HFF-Myc (cell line): ENCODE data around the gene MXD4.

Experiments used
- DNase-seq: peaks from one replicate; pipeline ENCODE4 v3.0.0-alpha.2; 2011; ENCODE audit warnings: low read depth; ENCODE audit errors: extremely low read depth
- H3K4me3 ChIP-seq: replicated peaks from 2 replicates; pipeline ENCODE4 v1.5.1; 2011; ENCODE audit warnings: low read depth, mild to moderate bottlenecking, control low read depth, low read length
- CTCF ChIP-seq: IDR thresholded peaks from 2 replicates; pipeline ENCODE4 v1.5.1; 2012; ENCODE audit warnings: mild to moderate bottlenecking, low read depth, low read length, control low read depth; ENCODE audit errors: missing control alignments

The MXD4 gene

DNA sequence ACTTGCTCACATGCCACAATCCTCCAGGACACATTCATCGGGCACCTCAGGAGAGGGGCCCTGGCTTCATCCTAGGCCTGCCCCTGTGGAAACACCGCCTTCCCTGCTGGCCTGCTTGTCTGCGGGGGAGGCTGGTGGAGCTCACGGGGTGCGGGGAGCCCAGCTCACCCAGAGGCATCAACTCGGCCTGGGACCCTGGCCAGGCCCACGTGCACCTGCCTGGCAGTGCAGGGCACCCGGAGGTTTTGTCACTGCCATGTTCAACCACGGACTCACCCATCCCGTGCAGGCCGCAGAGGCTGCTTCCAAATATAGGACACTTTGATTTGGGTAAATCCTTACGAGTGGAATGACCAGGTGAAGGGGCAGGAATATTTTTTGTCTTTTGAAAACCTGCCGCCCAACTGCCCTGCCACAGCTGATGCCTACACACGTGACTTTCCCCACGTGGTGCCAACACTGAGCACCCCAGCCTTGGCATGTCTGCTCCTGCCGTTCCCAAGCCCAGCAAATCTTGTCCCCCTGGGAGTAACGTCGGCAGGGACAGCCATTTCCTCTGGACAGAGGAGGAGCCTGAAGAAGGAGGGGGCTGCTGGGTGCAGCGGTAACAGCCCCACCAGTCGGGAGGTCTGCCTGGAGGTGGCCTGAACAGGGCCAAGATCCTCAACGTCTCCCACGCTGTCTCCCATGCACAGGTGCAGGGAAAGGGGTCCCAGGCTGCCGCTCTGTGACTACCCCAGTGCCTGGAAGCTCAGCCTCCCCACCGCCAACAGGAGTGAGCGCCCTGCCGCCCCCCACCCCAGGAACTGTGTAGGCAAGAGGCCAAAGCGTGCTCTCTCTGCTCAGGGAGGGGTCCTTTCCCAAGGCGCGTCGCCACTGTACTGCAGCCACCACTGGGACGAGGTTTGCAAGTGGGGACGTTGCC, 8.5 kb downstream of the MXD4 start:
- DNase-seq: no peak
- no peak overlapping the region for H3K4me3 ChIP-seq

DNA sequence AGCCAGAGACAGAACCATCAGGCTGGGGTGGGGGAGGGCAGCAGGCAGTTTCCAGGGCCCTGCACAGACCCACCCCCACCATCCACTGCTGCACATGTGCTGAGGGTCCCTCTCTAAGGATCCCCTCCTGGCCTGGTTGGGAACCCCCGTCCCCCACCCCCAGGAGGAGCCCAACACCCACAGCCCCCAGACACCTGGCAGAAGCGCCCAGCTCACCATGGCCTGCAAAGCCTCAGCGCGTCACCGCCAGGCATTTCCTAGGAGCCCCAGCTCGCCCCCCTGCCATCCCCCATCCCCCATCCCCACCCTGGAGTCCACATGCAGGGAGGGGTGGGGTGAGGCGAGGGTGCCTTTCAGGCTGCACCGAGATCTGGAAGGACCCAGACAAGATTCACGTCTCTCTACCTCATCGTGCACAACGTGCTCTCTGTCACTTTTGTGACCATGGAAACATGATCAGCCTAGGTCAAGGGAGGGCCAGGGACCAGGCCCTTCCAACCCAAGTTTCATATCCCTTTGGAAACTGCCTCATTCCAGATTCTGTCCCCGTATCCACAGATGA, 9.3 kb downstream of the MXD4 start:
- no peak for TF ChIP-seq CTCF
- no peak overlapping the region for H3K4me3 ChIP-seq
- DNase-seq: no peak

More for the DNA sequence above, 8.5 kb downstream of the MXD4 start:
- no peak for TF ChIP-seq CTCF

DNA sequence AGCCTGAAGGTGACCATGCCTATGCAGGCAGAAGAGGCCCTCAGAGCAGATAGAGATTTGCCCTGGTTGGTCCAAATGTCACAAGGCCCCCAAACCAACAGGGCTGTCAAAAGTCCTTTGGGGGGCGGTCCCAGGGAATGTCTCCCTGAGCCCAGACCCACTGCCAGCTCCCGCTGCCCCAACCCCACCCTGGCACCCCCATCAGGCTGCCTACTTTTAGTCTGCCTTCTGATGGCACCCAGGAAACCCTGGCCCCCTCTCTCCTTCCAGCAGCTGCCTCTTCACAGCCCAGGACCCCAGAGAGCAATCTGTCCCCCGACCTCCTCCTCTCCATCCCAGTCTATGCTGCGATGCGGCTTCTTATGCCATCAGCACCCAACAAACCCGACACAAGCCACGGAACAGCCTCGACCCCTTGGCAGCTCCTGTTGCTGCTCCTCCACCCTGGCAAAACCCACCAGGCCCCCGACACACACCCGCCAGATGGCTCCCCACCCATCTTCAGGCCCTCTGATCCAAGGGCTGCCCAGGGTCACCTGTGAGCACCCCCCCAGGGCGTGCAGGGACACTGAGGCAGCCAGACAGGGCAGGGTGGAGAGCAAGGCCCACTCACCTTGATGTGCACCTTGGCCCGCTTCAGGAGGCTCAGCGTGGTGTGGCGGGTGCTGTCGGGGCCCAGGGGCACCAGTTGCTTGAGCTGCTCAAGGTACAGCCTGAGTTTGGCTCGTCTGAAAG, 9.9 kb downstream of the MXD4 start:
- H3K4me3 ChIP-seq: no peak overlapping the region
- DNase-seq: no peak
- no peak for TF ChIP-seq CTCF

GRCh38 chr4:2251073-2251794, 10.7 kb downstream of the MXD4 start:
- no peak for DNase-seq
- H3K4me3 ChIP-seq: no peak overlapping the region
- no peak for TF ChIP-seq CTCF

DNA sequence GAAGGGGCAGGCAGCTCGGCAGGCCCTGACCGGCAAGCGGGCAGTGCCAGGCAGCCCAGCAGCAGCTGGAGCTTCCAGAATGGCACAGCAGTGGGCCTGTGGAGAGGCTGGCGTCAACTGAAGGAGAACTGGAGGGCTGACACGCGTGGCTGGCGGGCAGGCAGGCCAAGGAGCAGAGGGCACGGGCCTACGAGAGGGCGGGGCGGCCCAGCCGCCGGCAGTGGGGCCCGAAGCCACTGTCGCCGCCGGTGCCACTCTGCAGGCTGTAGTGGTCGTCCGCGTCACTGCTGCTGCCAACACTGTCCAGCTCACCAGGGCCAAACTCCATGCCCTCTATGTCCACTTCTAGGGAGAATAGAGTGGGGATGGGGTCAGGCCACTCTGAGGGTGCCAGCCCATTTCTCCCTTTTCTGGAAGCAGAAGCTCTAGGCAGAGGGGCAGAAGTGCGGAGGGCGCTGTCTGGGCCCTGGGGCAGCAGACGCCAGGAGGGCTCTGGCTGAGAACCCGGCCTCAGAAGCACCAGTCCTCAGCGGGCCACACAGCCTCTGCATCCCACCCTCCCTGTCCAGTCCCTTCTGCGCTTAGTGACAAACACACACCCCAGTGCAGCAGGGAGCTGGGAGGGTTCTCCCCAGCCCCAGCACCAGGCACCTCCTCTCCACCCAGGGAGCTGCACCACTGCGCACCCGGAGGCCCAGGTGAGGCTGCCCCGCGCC, 11.4 kb downstream of the MXD4 start:
- TF ChIP-seq CTCF: no peak
- no peak for DNase-seq
- H3K4me3 ChIP-seq: no peak overlapping the region
